GM19397 (cell line): ENCODE data around the gene MYMX.

ENCODE experiments used
- ATAC-seq: cut with Tn5 transposase; IDR thresholded peaks from one replicate; pipeline ENCODE4 v1.9.1; 2021; ENCODE audit warnings: mild to moderate bottlenecking, moderate library complexity; ENCODE audit not compliant: unreplicated experiment

The MYMX gene

GRCh38 chr6:44249082-44249748 lies 32.5 kb downstream of the MYMX start:
- ATAC-seq, result no peak

GRCh38 chr6:44250067-44250717 lies 33.5 kb downstream of the MYMX start:
- ATAC-seq, result no peak

- ATAC-seq, result no peak
Observed at GRCh38 chr6:44250718-44251123, 34.0 kb downstream of the MYMX start.

- no peak for ATAC-seq
Observed at GRCh38 chr6:44251576-44252524, 35.1 kb downstream of the MYMX start.

- no peak for ATAC-seq
Observed at GRCh38 chr6:44253307-44254101, 36.8 kb downstream of the MYMX start.

GRCh38 chr6:44254191-44255104 lies 37.7 kb downstream of the MYMX start:
- no peak for ATAC-seq

GRCh38 chr6:44255105-44255808 lies 38.5 kb downstream of the MYMX start:
- ATAC-seq, result no peak

- no peak for ATAC-seq
Observed at GRCh38 chr6:44255871-44256774, 39.4 kb downstream of the MYMX start.

GRCh38 chr6:44256775-44257024 lies 40.0 kb downstream of the MYMX start:
- no peak for ATAC-seq

- peak; percentile 59 for ATAC-seq
Observed at GRCh38 chr6:44257025-44257752, 40.5 kb downstream of the MYMX start, which contains the start of gene SLC35B2. Gene SLC35B2 (minus strand): TSS chr6:44257528. CDS start chr6:44257410, 118 bp downstream.

- peak; percentile 8 for ATAC-seq
Observed at GRCh38 chr6:44257753-44258324, 41.1 kb downstream of the MYMX start.

- no peak for ATAC-seq
Observed at GRCh38 chr6:44258325-44258863, 41.7 kb downstream of the MYMX start.

- no peak for ATAC-seq
Observed at GRCh38 chr6:44258921-44259320, 42.2 kb downstream of the MYMX start.

GRCh38 chr6:44260011-44260410 lies 43.3 kb downstream of the MYMX start:
- ATAC-seq, result no peak

GRCh38 chr6:44260451-44261297 lies 43.9 kb downstream of the MYMX start:
- no peak for ATAC-seq

GRCh38 chr6:44261581-44261980 lies 44.9 kb downstream of the MYMX start:
- no peak for ATAC-seq
